Keratinocyte (primary cell): Measurements from ENCODE around the gene DMPK.

Source experiments
- CTCF ChIP-seq, 3 experiments: IDR thresholded peaks in 1 of 3; conservative IDR thresholded peaks in 1 of 3; optimal IDR thresholded peaks in 1 of 3; 2 replicates in 2 of 3; 3 replicates in 1 of 3; pipeline versions ENCODE3 to v1.5.1; 2011; ENCODE audit warnings: low read length in 3 of 3, mild to moderate bottlenecking in 3 of 3, moderate library complexity in 2 of 3, control low read depth in 1 of 3, inconsistent platforms in 1 of 3; ENCODE audit not compliant: insufficient read depth in 2 of 3; ENCODE audit errors: extremely low read depth in 1 of 3
- EZH2 ChIP-seq: IDR thresholded peaks from one replicate; pipeline ENCODE4 v1.6.1; 2012; ENCODE audit warnings: inconsistent platforms, mild to moderate bottlenecking, low read length, moderate library complexity

- no peak for TF ChIP-seq CTCF (optimal IDR thresholded peaks at IDR 0.05 in 1 of 3, IDR thresholded peaks at IDR 0.05 in 1 of 3, conservative IDR thresholded peaks at IDR 0.05 in 1 of 3; ENCODE audit: extremely low read depth in 1 of 3, insufficient read depth in 2 of 3, low read length in 3 of 3)
- TF ChIP-seq EZH2, result no peak
Measured at GRCh38 chr19:45789035-45789786, 6.9 kb upstream of the DMPK start.
